Measurements from ENCODE around the gene CERS6. TPM values are rescaled to one million over a fixed set of nuclear protein-coding genes. Genes with fewer than 3 reads are reported as not detected.
"Not testable (repeated sequence)": the region's sequence is repeated elsewhere in the genome, so short reads cannot be mapped to it uniquely, and the experiment has no call there.

The CERS6 gene
- total RNA-seq, 1 donor from 2014 or later: 23.1 TPM

GRCh38 chr2:168633200-168633599 is 177.1 kb downstream of the CERS6 start:
- no peak for DNase-seq (ENCODE audit: low spot score)

DNA sequence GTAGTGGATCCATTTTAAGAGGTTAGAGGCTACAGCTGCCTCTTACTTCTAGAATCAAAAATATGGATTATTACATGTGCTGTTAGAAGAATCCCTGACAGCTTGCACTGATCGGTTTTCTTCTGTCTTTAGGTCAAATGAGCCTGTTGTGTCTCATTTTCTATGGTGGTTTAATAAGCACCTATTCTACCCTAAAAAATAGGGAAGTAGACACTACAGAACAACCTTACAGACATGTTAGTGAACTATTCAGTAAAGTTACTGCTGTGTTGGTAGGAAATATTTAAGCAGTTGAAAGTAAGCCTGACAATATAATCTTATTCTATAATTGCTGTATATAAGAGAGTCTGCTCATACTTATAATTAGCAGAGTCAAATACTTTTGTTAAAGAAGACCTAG is 177.8 kb downstream of the CERS6 start:
- DNase-seq (ENCODE audit: low spot score): no peak

DNA sequence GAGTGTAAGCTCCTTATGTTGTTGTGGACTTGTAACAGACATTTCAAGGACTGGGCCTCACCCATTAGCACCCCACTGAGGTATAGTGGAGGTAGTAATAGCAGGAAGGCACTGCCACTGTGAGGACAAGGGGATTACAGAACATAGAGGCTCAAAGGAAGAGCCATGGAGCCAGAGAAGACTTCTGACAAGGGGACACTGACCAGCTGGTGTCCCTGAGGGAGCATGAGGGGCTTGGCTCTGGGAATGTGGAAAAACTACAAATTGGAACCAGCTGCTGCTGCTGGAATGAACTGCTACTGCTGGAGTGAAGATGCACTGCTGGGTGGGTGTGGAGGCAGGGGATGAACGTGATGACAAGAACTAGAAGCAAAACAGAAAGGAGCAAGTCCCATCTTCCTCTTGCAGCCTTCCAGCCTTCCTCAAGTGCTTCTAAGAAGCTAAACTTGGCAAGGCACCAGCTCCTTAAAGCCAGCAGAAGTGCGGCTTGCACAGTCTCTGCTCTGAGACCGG is 179.0 kb downstream of the CERS6 start:
- DNase-seq (ENCODE audit: low spot score): no peak

DNA sequence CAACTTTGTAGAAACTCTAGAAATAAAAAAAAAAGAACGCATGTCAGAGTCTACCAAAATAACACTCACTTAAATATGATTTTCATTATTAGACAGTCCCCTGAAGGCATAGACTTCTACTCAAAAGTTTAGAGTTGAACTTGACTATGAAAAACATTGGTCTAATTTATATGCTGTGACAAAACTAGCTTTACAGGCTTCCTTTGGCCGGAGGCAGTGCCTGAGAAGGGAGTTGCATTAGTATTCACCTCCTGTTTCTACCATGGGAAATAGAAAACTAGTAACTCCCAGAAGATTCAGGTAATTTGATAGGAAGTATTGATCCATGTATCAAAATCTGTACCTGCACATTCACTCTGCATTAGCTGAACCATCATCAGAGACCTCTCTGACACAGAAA is 182.9 kb downstream of the CERS6 start:
- no peak for DNase-seq (ENCODE audit: low spot score)

- DNase-seq (ENCODE audit: low spot score): no peak
Measured at GRCh38 chr2:168639441-168639898, 183.4 kb downstream of the CERS6 start.

GRCh38 chr2:168640039-168640438 is 184.0 kb downstream of the CERS6 start:
- no peak for DNase-seq (ENCODE audit: low spot score)

DNA sequence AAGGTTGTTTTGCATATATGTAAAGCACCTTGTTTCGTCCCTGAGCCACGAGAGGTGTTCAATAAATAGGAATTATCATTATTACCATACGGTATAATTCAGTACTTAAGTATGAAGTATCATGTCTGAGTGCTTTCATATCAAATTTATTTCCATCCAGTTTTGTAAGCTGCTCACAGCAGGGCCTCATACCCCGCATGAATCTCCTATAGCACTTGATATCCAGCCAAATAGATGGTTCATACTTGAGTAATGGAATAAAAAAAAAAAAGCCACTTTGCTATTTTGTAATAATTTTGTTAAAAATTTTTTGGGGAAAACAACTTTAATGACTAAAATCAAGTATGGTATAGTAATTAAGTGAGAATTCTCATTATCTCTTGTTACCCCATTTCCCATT is 185.6 kb downstream of the CERS6 start:
- no peak for DNase-seq (ENCODE audit: low spot score)

- no peak for DNase-seq (ENCODE audit: low spot score)
Measured at GRCh38 chr2:168642873-168643272, 186.8 kb downstream of the CERS6 start.

- no peak for DNase-seq (ENCODE audit: low spot score)
Measured at GRCh38 chr2:168643979-168644378, 187.9 kb downstream of the CERS6 start.

DNA sequence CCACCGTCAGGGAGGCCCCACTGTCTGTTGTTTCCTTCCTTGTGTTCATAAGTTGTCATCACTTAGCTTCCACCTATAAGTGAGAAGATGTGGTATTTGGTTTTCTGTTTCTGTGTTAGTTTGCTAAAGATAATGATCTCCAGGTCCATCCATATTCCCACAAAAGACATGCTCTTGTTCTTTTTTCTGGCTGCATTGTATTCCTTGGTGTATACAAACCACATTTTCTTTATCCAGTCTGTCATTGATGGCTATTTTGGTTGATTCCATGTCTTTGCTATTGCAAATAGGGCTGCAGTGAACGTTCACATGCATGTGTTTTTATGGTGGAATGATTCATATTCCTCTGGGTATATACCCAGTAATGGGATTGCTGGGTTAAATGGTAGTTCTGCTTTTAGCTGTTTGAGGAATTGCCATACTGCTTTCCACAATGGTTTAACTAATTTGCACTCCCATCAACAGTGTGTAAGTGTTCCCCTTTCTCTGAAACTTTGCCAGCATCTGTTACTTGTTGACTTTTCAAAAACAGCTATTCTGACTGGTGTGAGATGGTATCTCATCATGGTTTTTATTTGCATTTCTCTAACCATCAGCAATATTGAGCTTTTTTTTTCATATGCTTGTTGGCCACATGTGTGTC is 189.7 kb downstream of the CERS6 start:
- no peak for DNase-seq (ENCODE audit: low spot score)

DNA sequence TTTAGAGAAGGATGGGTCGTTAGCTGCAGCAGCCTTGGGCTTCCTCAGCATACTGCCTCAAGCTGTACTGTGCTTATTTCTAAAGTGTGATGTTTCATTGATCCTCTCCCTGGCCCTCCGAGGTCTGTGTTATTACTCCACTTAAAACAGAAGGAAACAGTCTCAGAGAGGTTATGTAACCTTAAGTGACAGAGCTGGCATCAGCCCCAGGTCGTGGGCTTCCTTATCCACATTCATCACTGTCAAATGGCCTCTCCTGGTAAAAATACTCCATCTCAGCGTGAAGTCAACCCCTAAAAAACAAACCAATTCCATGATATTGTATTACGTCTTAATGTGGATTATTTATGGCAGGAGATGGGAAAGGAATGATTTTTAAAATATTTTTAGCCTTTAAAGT is 193.0 kb downstream of the CERS6 start:
- no peak for DNase-seq (ENCODE audit: low spot score)

DNA sequence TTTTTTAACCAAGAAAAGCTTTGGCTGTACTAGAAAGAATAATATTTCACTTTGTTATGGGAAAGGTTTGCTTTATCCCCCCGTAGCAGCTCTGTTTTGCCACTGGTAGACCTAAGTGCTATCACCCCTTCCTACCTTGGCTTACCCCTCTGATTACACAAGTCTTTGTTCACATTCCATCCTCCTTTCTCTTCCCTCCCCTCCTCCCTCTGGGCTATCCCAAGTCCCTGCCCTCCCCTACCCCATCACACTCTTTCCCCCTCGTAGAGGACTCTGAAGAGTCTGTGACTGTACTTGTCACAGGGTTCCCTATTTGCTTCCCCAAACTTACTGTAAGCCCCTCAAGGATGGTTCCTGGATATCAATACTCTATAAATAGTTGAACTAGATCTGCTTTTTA is 193.5 kb downstream of the CERS6 start:
- no peak for DNase-seq (ENCODE audit: low spot score)

GRCh38 chr2:168650139-168650538 is 194.1 kb downstream of the CERS6 start:
- no peak for DNase-seq (ENCODE audit: low spot score)

- DNase-seq (ENCODE audit: low spot score): no peak
Measured at GRCh38 chr2:168650781-168651180, 194.7 kb downstream of the CERS6 start.

GRCh38 chr2:168652997-168653921 is 197.2 kb downstream of the CERS6 start:
- no peak for DNase-seq (ENCODE audit: low spot score)

- DNase-seq (ENCODE audit: low spot score): no peak
Measured at GRCh38 chr2:168654705-168655104, 198.6 kb downstream of the CERS6 start.

GRCh38 chr2:168655207-168655606 is 199.1 kb downstream of the CERS6 start:
- no peak for DNase-seq (ENCODE audit: low spot score)

DNA sequence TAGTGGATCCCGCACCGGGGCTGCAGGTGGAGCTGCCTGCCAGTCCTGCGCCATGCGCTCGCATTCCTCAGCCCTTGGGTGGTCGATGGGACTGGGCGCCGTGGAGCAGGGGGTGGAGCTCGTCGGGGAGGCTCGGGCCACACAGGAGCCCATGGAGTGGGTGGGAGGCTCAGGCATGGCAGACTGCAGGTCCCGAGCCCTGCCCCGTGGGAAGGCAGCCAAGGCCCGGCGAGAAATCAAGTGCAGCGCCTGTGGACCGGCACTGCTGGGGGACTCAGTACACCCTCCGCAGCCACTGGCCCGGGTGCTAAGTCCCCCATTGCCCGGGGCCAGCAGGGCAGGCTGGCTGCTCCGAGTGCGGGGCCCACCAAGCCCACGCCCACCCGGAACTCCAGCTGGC is 201.3 kb downstream of the CERS6 start:
- DNase-seq (ENCODE audit: low spot score): not testable (repeated sequence)

DNA sequence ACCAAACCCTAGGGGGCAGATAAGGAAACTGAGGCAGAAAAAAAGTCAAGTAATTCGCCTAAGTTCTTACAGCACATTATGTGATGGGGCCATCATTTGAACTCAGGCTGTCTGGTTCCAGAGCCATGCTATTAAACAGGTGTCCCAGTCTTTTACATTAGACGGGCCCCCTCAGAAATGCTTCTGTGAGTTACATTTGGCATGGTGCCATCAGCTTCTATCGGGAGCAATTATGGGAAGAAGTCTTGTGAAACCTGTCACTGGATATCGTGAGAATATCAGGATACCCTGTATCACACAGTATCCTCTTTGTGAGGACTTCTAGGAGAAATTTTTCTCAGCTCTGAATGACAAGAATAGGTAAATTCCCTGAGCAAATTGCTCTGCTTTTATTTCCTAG is 202.6 kb downstream of the CERS6 start:
- DNase-seq (ENCODE audit: low spot score): no peak

GRCh38 chr2:168660870-168661862 is 205.1 kb downstream of the CERS6 start:
- no peak for DNase-seq (ENCODE audit: low spot score)

- no peak for DNase-seq (ENCODE audit: low spot score)
Measured at GRCh38 chr2:168661863-168662256, 205.8 kb downstream of the CERS6 start.

All from mesenteric fat pad (tissue), 1 donor.